Nephron (organoid): ENCODE measurements around the gene COQ4.

ENCODE experiments used
- H3K27ac Mint-ChIP-seq, 3 experiments: 2 replicates each; pipeline ENCODE4 v1.8.0; 2020; ENCODE audit warnings: mixed read lengths in 3 of 3, mild to moderate bottlenecking in 2 of 3, moderate library complexity in 1 of 3
- H3K27me3 Mint-ChIP-seq: 2 replicates; pipeline ENCODE4 v1.8.0; 2021; ENCODE audit warnings: low read depth, mild to moderate bottlenecking, moderate library complexity, mixed read lengths
- H3K36me3 Mint-ChIP-seq: 2 replicates; pipeline ENCODE4 v1.8.0; 2020; ENCODE audit warnings: low read depth, mixed read lengths
- H3K4me1 Mint-ChIP-seq: 2 replicates; pipeline ENCODE4 v1.8.0; 2020; ENCODE audit warnings: mixed read lengths
- H3K4me3 Mint-ChIP-seq, 3 experiments: 2 replicates each; pipeline ENCODE4 v1.8.0; 2020; ENCODE audit warnings: mild to moderate bottlenecking in 3 of 3, mixed read lengths in 3 of 3, moderate library complexity in 2 of 3
- H3K9me3 Mint-ChIP-seq: 2 replicates; pipeline ENCODE4 v1.8.0; 2020; ENCODE audit warnings: mixed read lengths
- CTCF ChIP-seq, 3 experiments: fragments of 200-600 bp; sonication (generic); IDR thresholded peaks; one replicate each; pipeline ENCODE4 v1.5.0; 2021; ENCODE audit warnings: antibody characterized with exemption in 3 of 3; ENCODE audit not compliant: unreplicated experiment in 3 of 3

Gene COQ4

GRCh38 chr9:128362774-128363173, 40.1 kb downstream of the COQ4 start:
- Mint-ChIP-seq H3K36me3 (no peaks in the 10 kb centered on the region), H3K4me1 (peaks cover 34% of the 10 kb centered on the region), H3K9me3 (no peaks in the 10 kb centered on the region), H3K4me3 (peak overlapping the region in 2 of 3 experiments; percentile 72 to 78), H3K27me3 (peaks cover 3% of the 10 kb centered on the region), H3K27ac (peak overlapping the region; percentile 75 to 90 (median 75))
- TF ChIP-seq CTCF (IDR thresholded peaks at IDR 0.05; ENCODE audit: unreplicated experiment in 3 of 3) = no peak

DNA sequence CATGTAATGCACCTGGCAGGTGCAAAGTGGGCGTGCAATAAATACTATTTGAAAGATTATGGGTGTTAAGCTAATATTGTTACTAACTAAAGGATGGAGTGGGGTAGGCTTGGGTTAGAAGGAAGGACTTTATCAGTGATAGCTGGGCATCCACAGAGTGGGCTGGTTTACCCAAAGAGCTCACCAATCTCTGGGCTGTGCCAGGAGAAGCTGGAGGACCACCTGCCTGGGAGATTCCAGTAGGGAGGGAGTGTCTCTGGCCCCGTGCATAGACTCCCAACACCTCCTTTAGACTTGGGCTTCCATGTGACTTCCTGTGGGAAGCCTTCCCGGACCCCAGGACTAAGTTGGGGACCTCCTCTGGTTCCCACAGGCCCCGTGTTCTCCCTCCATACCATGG, 42.9 kb downstream of the COQ4 start:
- H3K4me3 Mint-ChIP-seq = peak overlapping the region; percentile 33 to 69 (median 62)
- no peak for TF ChIP-seq CTCF (IDR thresholded peaks at IDR 0.05; ENCODE audit: unreplicated experiment in 3 of 3)
- H3K27ac Mint-ChIP-seq = peak overlapping the region; percentile 87 to 94 (median 93)
- H3K36me3 Mint-ChIP-seq = no peaks in the 10 kb centered on the region
- peaks cover 3% of the 10 kb centered on the region for H3K27me3 Mint-ChIP-seq
- H3K9me3 Mint-ChIP-seq = no peaks in the 10 kb centered on the region
- peaks cover 40% of the 10 kb centered on the region for H3K4me1 Mint-ChIP-seq

DNA sequence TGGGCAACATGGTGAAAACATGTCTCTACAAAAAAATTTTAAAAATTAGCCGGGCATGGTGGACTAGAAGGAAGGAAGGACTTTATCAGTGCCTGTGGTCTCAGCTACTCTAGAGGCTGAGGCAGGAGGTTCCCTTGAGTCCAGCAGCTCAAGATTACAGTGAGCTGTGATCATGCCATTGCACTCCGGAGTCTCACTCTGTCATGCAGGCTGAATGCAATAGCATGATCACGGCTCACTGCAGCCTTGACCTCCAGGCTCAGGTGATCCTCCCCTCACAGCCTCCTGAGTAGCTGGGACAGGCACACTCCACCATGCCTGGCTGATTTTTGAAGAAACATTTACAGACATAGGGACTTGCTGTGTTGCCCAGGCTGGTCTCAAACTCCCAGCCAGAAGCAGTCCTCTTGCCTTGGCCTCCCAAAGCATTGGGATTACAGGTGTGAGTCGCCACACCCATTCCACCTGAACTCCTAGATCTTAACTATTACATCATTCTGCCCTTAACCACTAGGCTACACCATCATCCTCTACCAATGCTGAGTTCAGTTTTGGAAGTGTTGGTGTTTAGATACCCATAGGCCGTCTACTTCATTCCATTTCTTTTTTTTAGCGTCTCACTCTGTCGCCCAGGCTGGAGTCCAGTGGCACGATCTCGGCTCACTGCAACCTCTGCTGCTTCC, 46.5 kb downstream of the COQ4 start:
- peaks cover 3% of the 10 kb centered on the region for H3K36me3 Mint-ChIP-seq

GRCh38 chr9:128370367-128370751, 47.7 kb downstream of the COQ4 start:
- no peaks in the 10 kb centered on the region for H3K9me3 Mint-ChIP-seq

More for the DNA sequence above, 46.5 kb downstream of the COQ4 start:
- no peak for TF ChIP-seq CTCF (IDR thresholded peaks at IDR 0.05; ENCODE audit: unreplicated experiment in 3 of 3)
- Mint-ChIP-seq H3K27ac (peak overlapping the region in 2 of 3 experiments; percentile 37 to 55), H3K4me1 (peaks cover 37% of the 10 kb centered on the region), H3K4me3 (peak overlapping the region; percentile 42 to 68 (median 43)), H3K27me3 (peaks cover 3% of the 10 kb centered on the region), H3K9me3 (no peaks in the 10 kb centered on the region)

DNA sequence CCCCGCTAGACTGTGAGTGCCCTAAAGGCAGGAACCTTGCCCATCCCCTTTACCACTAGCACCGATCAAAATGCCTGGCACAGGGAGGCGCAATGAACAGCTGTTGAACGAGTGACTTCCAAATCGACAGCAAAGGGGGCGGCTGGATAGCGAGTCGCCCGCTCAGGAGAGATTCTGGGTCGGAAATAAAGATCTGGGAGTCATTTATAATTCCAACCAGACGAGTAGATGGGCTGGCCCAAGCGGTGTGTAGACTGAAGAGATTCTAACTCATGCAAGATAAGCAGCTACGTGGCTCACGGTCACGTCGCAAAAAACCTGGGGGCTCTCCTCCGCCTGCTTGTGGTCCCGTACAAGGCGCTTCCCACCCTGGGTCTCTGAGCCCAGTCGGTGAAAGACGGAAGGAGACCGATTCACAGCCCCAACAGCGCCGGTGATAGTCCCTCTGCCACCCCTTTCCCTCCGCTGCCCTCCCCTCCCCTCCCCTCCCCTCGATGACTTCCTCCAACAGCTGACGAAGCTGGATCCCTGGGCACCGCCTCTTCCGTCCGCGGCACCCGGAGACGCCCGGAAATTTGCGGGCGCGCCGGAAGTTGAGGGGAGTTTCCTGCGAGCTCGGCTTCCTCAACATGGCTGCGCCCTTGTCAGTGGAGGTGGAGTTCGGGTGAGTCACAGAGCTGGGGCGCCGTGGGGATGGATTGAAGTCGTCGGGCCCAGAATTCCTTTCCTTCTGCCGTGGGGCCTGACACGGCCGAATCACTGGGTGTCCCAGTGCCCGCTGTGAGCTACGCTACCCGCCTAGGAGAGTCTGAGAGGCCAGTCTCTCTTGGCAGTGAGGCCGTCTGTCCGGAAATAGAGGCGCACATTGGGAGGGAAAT, 48.4 kb downstream of the COQ4 start, which contains the start of gene URM1:
Gene URM1 (plus strand): TSS at position 623 of the 878 bp plus-strand sequence. CDS start 7 bp downstream, at position 630.
- no peaks in the 10 kb centered on the region for H3K27me3 Mint-ChIP-seq
- H3K27ac Mint-ChIP-seq = peak within 1 kb of the TSS; percentile 92 to 97 (median 95)
- peak within 1 kb of the TSS; percentile 94 to 96 (median 95) for H3K4me3 Mint-ChIP-seq
- TF ChIP-seq CTCF (IDR thresholded peaks at IDR 0.05; ENCODE audit: unreplicated experiment in 3 of 3) = peak in 1 of 3 experiments; percentile 10
- H3K4me1 Mint-ChIP-seq = peaks cover 26% of the 10 kb centered on the region
- H3K36me3 Mint-ChIP-seq = peaks cover 6% of the 10 kb centered on the region
- H3K9me3 Mint-ChIP-seq = no peaks in the 10 kb centered on the region

More at GRCh38 chr9:128370367-128370751, 47.7 kb downstream of the COQ4 start:
- peak overlapping the region; percentile 92 to 97 (median 95) for H3K27ac Mint-ChIP-seq
- H3K4me1 Mint-ChIP-seq = peaks cover 29% of the 10 kb centered on the region
- TF ChIP-seq CTCF (IDR thresholded peaks at IDR 0.05; ENCODE audit: unreplicated experiment in 3 of 3) = no peak
- H3K27me3 Mint-ChIP-seq = peaks cover under 1% of the 10 kb centered on the region
- peaks cover 3% of the 10 kb centered on the region for H3K36me3 Mint-ChIP-seq
- H3K4me3 Mint-ChIP-seq = peak overlapping the region; percentile 94 to 96 (median 95)
